RWPE1 (cell line): ENCODE results near the gene WDR1.

Experiments used
- CTCF ChIA-PET: fragments of 350-600 bp; sonication (Branson Sonifier 250); formaldehyde crosslinking; extraction: SDS; loops from one replicate; lab custom pipeline; 2021; lab: Yijun Ruan, JAX
- POLR2A ChIA-PET: fragments of 400-600 bp; formaldehyde crosslinking; extraction: SDS; loops from one replicate; lab custom pipeline; 2020; ENCODE audit warnings: antibody characterized with exemption; ENCODE audit not compliant: low non-redundant PET; lab: Yijun Ruan, JAX
- DNase-seq: peaks from one replicate; pipeline ENCODE4 v3.0.0; 2012; ENCODE audit warnings: low spot score
- H3K27ac ChIP-seq: fragments of 450-650 bp; 2 replicates; pipeline ENCODE4 v1.5.1; 2017
- CTCF ChIP-seq: fragments of 450-650 bp; conservative IDR thresholded peaks from 2 replicates; pipeline ENCODE4 v1.5.1; 2017; ENCODE audit warnings: low read depth, mild to moderate bottlenecking

The WDR1 gene

GRCh38 chr4:10139518-10139917 lies 22.9 kb upstream of the WDR1 start:
- no peak overlapping the region for H3K27ac ChIP-seq
- ChIA-PET POLR2A (no interaction called here), CTCF (no interaction called here)
- no peak for DNase-seq
- TF ChIP-seq CTCF = no peak

DNA sequence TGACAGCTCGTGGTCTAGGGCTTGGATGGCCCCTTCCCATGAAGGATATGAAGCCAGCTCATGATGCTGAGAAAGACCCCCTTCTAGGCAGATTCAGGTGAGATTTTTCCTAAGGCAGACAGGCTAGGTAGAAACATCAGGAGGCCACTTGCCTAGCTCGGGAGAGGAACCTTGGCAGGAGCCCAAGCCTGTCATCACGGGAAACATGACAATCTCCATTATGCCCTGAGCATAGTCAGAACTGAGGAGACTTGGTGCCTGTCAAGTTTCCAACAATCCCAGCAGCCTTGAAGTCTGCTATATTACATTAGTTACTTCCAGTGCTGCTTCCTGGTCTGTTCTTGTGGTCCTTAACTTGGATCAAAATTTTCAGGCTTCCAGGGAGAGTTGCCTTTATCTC lies 18.7 kb upstream of the WDR1 start:
- POLR2A ChIA-PET = no interaction called here
- CTCF ChIA-PET = no interaction called here
- no peak for TF ChIP-seq CTCF
- DNase-seq = no peak
- no peak overlapping the region for H3K27ac ChIP-seq

GRCh38 chr4:10134141-10134540 lies 17.5 kb upstream of the WDR1 start:
- ChIA-PET POLR2A (no interaction called here), CTCF (no interaction called here)
- no peak for DNase-seq
- H3K27ac ChIP-seq = no peak overlapping the region
- no peak for TF ChIP-seq CTCF

DNA sequence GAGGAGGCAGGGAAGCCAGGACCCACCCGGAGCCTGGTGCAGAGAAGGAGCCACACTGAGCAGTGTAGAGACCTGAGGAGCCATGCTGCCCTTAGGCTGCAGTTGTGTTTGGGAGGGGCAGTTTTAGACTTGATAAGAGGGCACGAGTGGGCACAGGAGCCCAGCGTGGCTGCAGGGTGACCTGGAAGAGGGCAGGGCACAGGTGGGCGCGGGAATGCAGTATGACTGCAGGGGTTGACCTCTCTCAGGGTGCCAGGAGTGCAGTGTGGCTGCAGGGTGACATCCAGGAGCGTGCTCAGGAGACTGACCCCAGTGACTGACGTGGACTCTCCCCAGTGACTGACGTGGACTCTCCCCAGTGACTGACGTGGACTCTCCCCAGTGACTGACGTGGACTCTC lies 14.6 kb upstream of the WDR1 start:
- ChIA-PET CTCF (no interaction called here), POLR2A (no interaction called here)
- H3K27ac ChIP-seq = no peak overlapping the region
- DNase-seq = no peak
- TF ChIP-seq CTCF = no peak

DNA sequence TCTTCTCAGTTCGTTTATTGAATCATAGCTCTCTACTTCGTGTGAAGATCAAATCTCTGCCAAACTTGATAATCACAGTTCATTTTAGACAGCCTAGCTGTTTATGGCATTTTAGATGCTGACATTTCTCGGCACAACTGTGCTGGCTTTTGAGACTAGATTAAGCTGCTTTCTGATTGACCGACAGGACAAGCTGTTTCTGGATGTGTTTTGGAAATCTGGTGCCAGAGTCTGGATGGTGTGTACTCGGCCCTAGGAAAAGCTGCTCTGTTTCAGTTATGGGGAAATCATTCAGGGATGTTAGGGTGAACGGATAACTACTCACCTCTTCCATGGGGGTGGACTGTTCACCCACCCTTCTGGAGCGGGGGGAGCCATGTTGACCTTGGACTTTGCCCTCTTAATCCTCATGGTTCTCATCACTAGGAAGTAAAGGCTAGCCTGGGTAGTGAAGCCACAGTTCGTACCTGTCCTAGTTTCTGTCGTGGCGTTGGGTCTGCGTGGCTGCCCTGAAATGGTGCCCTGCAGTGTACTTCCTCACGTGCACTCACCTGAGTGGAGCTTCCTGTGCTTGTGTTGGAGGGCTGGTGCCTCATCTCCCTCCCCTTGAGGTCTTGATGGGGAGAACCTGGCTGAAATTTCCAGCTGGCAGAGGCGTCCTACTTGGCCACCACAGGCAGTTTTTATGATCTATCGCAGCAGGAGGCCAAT lies 13.7 kb upstream of the WDR1 start:
- no peak overlapping the region for H3K27ac ChIP-seq
- ChIA-PET POLR2A (no interaction called here), CTCF (no interaction called here)
- TF ChIP-seq CTCF = no peak
- DNase-seq = no peak

DNA sequence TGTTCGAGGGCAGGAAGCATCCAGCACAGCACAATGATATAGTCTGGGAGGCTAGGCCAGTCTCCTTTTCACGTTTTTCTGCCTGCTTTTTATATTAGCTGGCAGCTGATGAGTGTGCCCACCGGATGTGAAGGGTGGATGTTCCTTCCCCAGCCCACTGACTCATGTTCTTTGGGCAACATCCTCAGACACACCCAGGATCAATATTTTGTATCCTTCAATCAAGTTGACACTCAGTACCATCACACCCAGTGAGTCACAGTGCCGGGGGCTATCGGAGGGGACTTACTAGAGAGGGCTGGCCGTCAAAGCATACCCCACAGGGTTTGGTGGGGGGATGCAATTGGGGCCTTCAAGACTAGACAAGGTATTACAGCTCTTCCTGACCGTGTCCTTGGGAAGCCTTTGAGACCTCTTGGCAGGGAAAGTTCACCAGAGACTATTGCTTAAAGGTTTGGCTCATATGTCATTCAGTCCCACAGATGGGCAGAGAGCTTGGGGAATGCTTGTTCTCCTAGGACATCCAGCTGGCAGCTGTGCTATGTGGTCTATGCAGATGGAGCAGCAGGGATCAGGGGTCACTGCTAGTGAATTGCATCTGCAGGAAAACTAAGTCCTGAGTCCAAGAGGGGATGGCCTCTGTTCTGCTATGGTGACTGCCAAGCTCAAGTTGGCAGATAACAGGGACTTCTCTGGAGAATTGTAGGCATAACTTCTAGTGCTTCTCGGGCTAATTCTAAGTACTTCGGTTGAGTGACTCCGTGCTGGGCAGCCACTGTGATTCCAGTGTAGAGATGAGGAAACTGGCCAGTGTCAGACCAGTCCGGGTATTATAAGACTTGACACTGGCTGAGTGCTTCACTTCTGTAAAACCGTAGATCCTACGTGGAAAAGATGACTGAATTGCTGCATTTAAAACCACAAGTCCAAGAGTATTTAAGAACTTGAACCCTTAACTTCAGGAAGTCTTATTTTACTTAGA lies 12.9 kb upstream of the WDR1 start:
- TF ChIP-seq CTCF = no peak
- DNase-seq = peak; percentile 33
- POLR2A ChIA-PET = interaction anchor here (1.6 kb wide), 1 partner anchor 13 kb away, joined by 3 read pairs; the partner anchor contains the start of gene WDR1
- CTCF ChIA-PET = no interaction called here
- peak overlapping the region; percentile 70 for H3K27ac ChIP-seq
